Embryonic facial prominence (tissue), 1 donor: ENCODE measurements around the gene UBE2V1.
"Not testable (repeated sequence)": the region's sequence is repeated elsewhere in the genome, so short reads cannot be mapped to it uniquely, and the experiment has no call there.

Experiments
- DNase-seq: peaks from one replicate; pipeline ENCODE4 v3.0.0-alpha.2; 2016; ENCODE audit errors: extremely low spot score

Gene UBE2V1

GRCh38 chr20:50112512-50113419 is at the start of gene UBE2V1:
TSS of gene UBE2V1 (minus strand) at chr20:50113150. CDS start at chr20:50113128, 22 bp downstream.
- DNase-seq: peak; percentile 79

- DNase-seq: not testable (repeated sequence)
These were observed 48.5 kb upstream of the UBE2V1 start for GRCh38 chr20:50161494-50161893.

- peak; percentile 82 for DNase-seq
These were observed 40.8 kb upstream of the UBE2V1 start, which contains the start of gene PEDS1 for GRCh38 chr20:50153500-50154377. TSS of gene PEDS1 (minus strand) at chr20:50153723. CDS start at chr20:50153637, 86 bp downstream.

GRCh38 chr20:50153153-50153499 is 40.2 kb upstream of the UBE2V1 start:
- no peak for DNase-seq

GRCh38 chr20:50152394-50153152 is 39.6 kb upstream of the UBE2V1 start:
- no peak for DNase-seq

GRCh38 chr20:50151034-50151743 is 38.2 kb upstream of the UBE2V1 start:
- DNase-seq: no peak

- DNase-seq: no peak
These were observed 36.7 kb upstream of the UBE2V1 start for GRCh38 chr20:50149481-50150254.

GRCh38 chr20:50146732-50147662 is 34.0 kb upstream of the UBE2V1 start:
- no peak for DNase-seq

- DNase-seq: no peak
These were observed 33.3 kb upstream of the UBE2V1 start for GRCh38 chr20:50146214-50146613.

GRCh38 chr20:50145566-50145965 is 32.6 kb upstream of the UBE2V1 start:
- DNase-seq: no peak

GRCh38 chr20:50144362-50144761 is 31.4 kb upstream of the UBE2V1 start:
- no peak for DNase-seq

- DNase-seq: no peak
These were observed 29.9 kb upstream of the UBE2V1 start for GRCh38 chr20:50142812-50143211.

- no peak for DNase-seq
These were observed 29.0 kb upstream of the UBE2V1 start for GRCh38 chr20:50141811-50142561.

- DNase-seq: no peak
These were observed 28.2 kb upstream of the UBE2V1 start for GRCh38 chr20:50141018-50141675.

GRCh38 chr20:50140339-50140859 is 27.4 kb upstream of the UBE2V1 start:
- no peak for DNase-seq

- DNase-seq: no peak
These were observed 25.8 kb upstream of the UBE2V1 start for GRCh38 chr20:50138479-50139393.

GRCh38 chr20:50138120-50138478 is 25.1 kb upstream of the UBE2V1 start:
- DNase-seq: no peak
